ENCODE measurements around the gene CFI. TPM values are rescaled to one million over a fixed set of nuclear protein-coding genes. Genes with fewer than 3 reads are reported as not detected.
A peak's percentile ranks its signal among the peaks of the same experiment; 100 is the strongest.

Gene CFI
- total and polyA plus RNA-seq, 9 of the 15 experiments (the other 6 are each of a cell fraction or from before 2014, with no cell fraction given): 0.30 to 8.4 (median 0.95) TPM

- TF ChIP-seq ZMIZ1 (IDR thresholded peaks at IDR 0.05; ENCODE audit: low read depth in 2 of 2, low read length in 2 of 2): no peak
- TF ChIP-seq ZNF316 (IDR thresholded peaks at IDR 0.05): peak; percentile 89
- peak; percentile 75 for TF ChIP-seq MAFG (tag; conservative IDR thresholded peaks at IDR 0.05)
- TF ChIP-seq MEIS2 (IDR thresholded peaks at IDR 0.05; ENCODE audit: partially characterized antibody): peak; percentile 99
- peak; percentile 43; the same call in 1 of the 2 replicates for TF ChIP-seq JUND (IDR thresholded peaks at IDR 0.05; ENCODE audit: borderline replicate concordance, low read depth, low read length)
- no peak for TF ChIP-seq JUND (tag; IDR thresholded peaks at IDR 0.05; ENCODE audit: borderline replicate concordance, low read depth, low read length)
- 0 out of 2 replicates have a peak, but pooled peaks have one; percentile 2 for TF ChIP-seq MAFK (IDR thresholded peaks at IDR 0.05; ENCODE audit: low read length)
- no peak for TF ChIP-seq ATF1 (CRISPR knock-in tag; IDR thresholded peaks at IDR 0.05)
- TF ChIP-seq ATF1 (tag; IDR thresholded peaks at IDR 0.05): peak; percentile 30; the same call in 1 of the 2 replicates
- no peak for TF ChIP-seq CEBPG (CRISPR knock-in tag; IDR thresholded peaks at IDR 0.05)
- peak; percentile 5 to 52; a peak in 1 of 4 replicates for TF ChIP-seq CEBPG (tag; conservative IDR thresholded peaks at IDR 0.05 in 1 of 2, IDR thresholded peaks at IDR 0.05 in 1 of 2)
- peak; percentile 73 for TF ChIP-seq C11orf30 (IDR thresholded peaks at IDR 0.05; ENCODE audit: low read depth)
- TF ChIP-seq CHD2 (IDR thresholded peaks at IDR 0.05; ENCODE audit: low read depth, low read length): no peak
- TF ChIP-seq EP300 (IDR thresholded peaks at IDR 0.05; ENCODE audit: low read length): peak; percentile 36; the same call in 1 of the 2 replicates
- TF ChIP-seq FOXM1 (IDR thresholded peaks at IDR 0.05; ENCODE audit: low read depth): peak; percentile 26; the same call in 1 of the 2 replicates
- TF ChIP-seq FOXM1 (CRISPR knock-in tag; IDR thresholded peaks at IDR 0.05; ENCODE audit: low read depth): no peak
- peak in 1 of 2 experiments; percentile 41; a peak in 1 of 4 replicates for TF ChIP-seq ZNF318 (IDR thresholded peaks at IDR 0.05; ENCODE audit: borderline replicate concordance in 1 of 2, low read depth in 1 of 2)
Observed at GRCh38 chr4:109811707-109812106, 9.9 kb upstream of the CFI start (continued).

Data from K562 (cell line).